ENCODE measurements around the gene AGPAT4.

The AGPAT4 gene

DNA sequence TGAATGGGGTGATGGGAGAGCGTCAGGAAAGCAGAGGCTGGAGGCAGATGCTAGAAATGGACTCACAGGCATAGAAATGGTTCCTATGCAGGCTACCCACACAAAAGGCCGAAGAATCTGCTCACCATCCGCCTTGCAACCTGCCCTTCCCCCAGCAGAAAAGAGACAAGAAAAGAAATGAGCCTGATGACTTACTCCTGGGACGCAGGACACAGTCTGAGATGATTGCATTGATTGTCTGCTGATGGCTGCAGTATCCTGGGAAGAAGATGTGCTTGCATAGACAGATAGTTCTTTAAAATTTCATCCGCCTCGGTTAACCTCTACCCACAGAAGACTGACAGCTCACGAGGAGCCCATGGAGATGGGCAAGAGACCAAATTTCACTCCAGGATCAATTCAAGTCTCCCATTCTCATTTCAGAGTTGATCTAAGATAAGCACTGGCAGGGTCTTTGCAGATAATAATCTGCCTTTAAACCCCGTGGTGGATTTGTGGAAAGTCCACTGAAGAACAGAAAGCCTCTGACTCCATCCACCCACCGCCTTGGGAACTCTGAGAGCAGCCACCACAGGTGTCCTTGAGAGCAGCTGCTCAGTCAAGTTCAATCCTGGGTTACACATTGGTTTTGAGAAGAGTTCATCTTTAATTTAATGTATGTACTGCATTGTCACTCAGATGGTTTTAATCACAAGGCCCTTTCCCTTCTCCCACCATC is 7.2 kb downstream of the AGPAT4 start:
- H3K4me3 ChIP-seq = no peak overlapping the region
- no peak for DNase-seq (ENCODE audit: low read depth, low spot score)
- TF ChIP-seq FOXP2 (optimal IDR thresholded peaks at IDR 0.05; ENCODE audit: control extremely low read depth, extremely low read length, insufficient read depth) (no peak), POLR2AphosphoS5 (IDR thresholded peaks at IDR 0.05; ENCODE audit: borderline replicate concordance, low read depth, low read length) (no peak), EZH2 (IDR thresholded peaks at IDR 0.05) (no peak)
- no peaks in the 10 kb centered on the region for H3K9me3 ChIP-seq (ENCODE audit: low read depth, low read length)
- 0 out of 2 replicates have a peak, but pooled peaks cover 3% of the 10 kb centered on the region for H3K36me3 ChIP-seq (ENCODE audit: insufficient read depth, low read length)
- no peak overlapping the region for H3K9ac ChIP-seq (ENCODE audit: insufficient read length)
- no peak overlapping the region for H3K27ac ChIP-seq

DNA sequence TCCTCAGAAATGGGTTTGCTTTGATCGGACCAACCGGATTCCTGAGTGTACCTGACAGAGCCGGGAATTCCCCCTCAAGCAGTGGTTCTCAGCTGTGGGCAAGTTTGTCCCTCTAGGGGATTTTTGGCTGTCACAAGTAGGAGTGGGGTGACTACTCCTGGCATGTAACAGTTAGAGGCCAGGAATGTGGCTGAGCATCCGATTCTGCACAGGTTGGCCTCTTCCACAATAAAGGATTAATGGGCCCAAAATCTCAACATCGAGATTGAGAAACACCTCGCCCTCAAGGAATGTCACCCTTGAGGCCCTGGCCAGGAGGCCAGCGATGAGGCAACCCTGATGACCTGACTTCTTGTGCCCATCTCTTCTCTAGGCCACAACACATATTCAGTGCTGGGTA is 7.9 kb downstream of the AGPAT4 start:
- DNase-seq (ENCODE audit: low read depth, low spot score) = no peak

GRCh38 chr6:161265554-161265953 is 8.3 kb downstream of the AGPAT4 start:
- Histone ChIP-seq H3K9me3 (ENCODE audit: low read depth, low read length) (no peaks in the 10 kb centered on the region), H3K9ac (ENCODE audit: insufficient read length) (no peak overlapping the region), H3K4me3 (no peak overlapping the region), H3K36me3 (ENCODE audit: insufficient read depth, low read length) (no peaks in the 10 kb centered on the region), H3K27ac (no peak overlapping the region)
- no peak for DNase-seq (ENCODE audit: low read depth, low spot score)
- no peak for TF ChIP-seq FOXP2 (optimal IDR thresholded peaks at IDR 0.05; ENCODE audit: control extremely low read depth, extremely low read length, insufficient read depth)
- TF ChIP-seq POLR2AphosphoS5 (IDR thresholded peaks at IDR 0.05; ENCODE audit: borderline replicate concordance, low read depth, low read length) = no peak
- TF ChIP-seq EZH2 (IDR thresholded peaks at IDR 0.05) = no peak

More for the DNA sequence above, 7.9 kb downstream of the AGPAT4 start:
- no peak overlapping the region for H3K27ac ChIP-seq
- TF ChIP-seq FOXP2 (optimal IDR thresholded peaks at IDR 0.05; ENCODE audit: control extremely low read depth, extremely low read length, insufficient read depth) = no peak
- no peak for TF ChIP-seq POLR2AphosphoS5 (IDR thresholded peaks at IDR 0.05; ENCODE audit: borderline replicate concordance, low read depth, low read length)
- TF ChIP-seq EZH2 (IDR thresholded peaks at IDR 0.05) = no peak
- H3K9me3 ChIP-seq (ENCODE audit: low read depth, low read length) = no peaks in the 10 kb centered on the region
- no peaks in the 10 kb centered on the region for H3K36me3 ChIP-seq (ENCODE audit: insufficient read depth, low read length)
- H3K4me3 ChIP-seq = no peak overlapping the region
- no peak overlapping the region for H3K9ac ChIP-seq (ENCODE audit: insufficient read length)

GRCh38 chr6:161264181-161264580 is 9.7 kb downstream of the AGPAT4 start:
- Histone ChIP-seq H3K4me3 (no peak overlapping the region), H3K27ac (no peak overlapping the region), H3K36me3 (ENCODE audit: insufficient read depth, low read length) (no peaks in the 10 kb centered on the region), H3K9me3 (ENCODE audit: low read depth, low read length) (no peaks in the 10 kb centered on the region), H3K9ac (ENCODE audit: insufficient read length) (no peak overlapping the region)
- no peak for DNase-seq (ENCODE audit: low read depth, low spot score)
- TF ChIP-seq EZH2 (IDR thresholded peaks at IDR 0.05) (no peak), POLR2AphosphoS5 (IDR thresholded peaks at IDR 0.05; ENCODE audit: borderline replicate concordance, low read depth, low read length) (no peak), FOXP2 (optimal IDR thresholded peaks at IDR 0.05; ENCODE audit: control extremely low read depth, extremely low read length, insufficient read depth) (no peak)

DNA sequence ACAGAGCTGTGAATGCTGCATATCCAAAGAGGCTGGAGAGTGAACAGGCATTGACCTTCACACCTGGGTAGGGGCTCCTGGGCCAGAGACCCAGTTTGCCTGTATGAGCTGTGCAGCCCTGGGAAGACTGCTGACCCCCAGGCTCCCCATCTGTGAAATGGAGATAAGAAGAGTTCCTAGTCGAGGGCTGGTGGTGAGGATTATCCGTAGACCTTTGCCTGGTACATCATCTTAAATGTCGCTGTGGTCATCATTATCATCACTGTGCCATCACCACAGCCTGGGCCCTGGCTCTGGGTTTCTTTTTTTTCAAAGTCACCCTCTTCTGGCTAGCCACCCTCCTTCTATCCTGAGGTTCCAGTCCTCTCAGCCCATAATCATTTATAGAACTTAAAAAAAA is 12.0 kb downstream of the AGPAT4 start:
- no peak for TF ChIP-seq POLR2AphosphoS5 (IDR thresholded peaks at IDR 0.05; ENCODE audit: borderline replicate concordance, low read depth, low read length)
- TF ChIP-seq FOXP2 (optimal IDR thresholded peaks at IDR 0.05; ENCODE audit: control extremely low read depth, extremely low read length, insufficient read depth) = no peak
- no peak for TF ChIP-seq EZH2 (IDR thresholded peaks at IDR 0.05)
- Histone ChIP-seq H3K9me3 (ENCODE audit: low read depth, low read length) (no peaks in the 10 kb centered on the region), H3K27ac (no peak overlapping the region), H3K36me3 (ENCODE audit: insufficient read depth, low read length) (no peaks in the 10 kb centered on the region), H3K4me3 (no peak overlapping the region), H3K9ac (ENCODE audit: insufficient read length) (no peak overlapping the region)
- no peak for DNase-seq (ENCODE audit: low read depth, low spot score)

GRCh38 chr6:161261325-161261724 is 12.5 kb downstream of the AGPAT4 start:
- TF ChIP-seq POLR2AphosphoS5 (IDR thresholded peaks at IDR 0.05; ENCODE audit: borderline replicate concordance, low read depth, low read length) (no peak), EZH2 (IDR thresholded peaks at IDR 0.05) (no peak), FOXP2 (optimal IDR thresholded peaks at IDR 0.05; ENCODE audit: control extremely low read depth, extremely low read length, insufficient read depth) (no peak)
- H3K9me3 ChIP-seq (ENCODE audit: low read depth, low read length) = no peaks in the 10 kb centered on the region
- H3K4me3 ChIP-seq = no peak overlapping the region
- DNase-seq (ENCODE audit: low read depth, low spot score) = no peak
- no peaks in the 10 kb centered on the region for H3K36me3 ChIP-seq (ENCODE audit: insufficient read depth, low read length)
- no peak overlapping the region for H3K9ac ChIP-seq (ENCODE audit: insufficient read length)
- no peak overlapping the region for H3K27ac ChIP-seq

GRCh38 chr6:161259302-161259701 is 14.6 kb downstream of the AGPAT4 start:
- Histone ChIP-seq H3K4me3 (no peak overlapping the region), H3K9me3 (ENCODE audit: low read depth, low read length) (no peaks in the 10 kb centered on the region), H3K27ac (no peak overlapping the region), H3K9ac (ENCODE audit: insufficient read length) (no peak overlapping the region), H3K36me3 (ENCODE audit: insufficient read depth, low read length) (no peaks in the 10 kb centered on the region)
- no peak for DNase-seq (ENCODE audit: low read depth, low spot score)
- TF ChIP-seq FOXP2 (optimal IDR thresholded peaks at IDR 0.05; ENCODE audit: control extremely low read depth, extremely low read length, insufficient read depth) (no peak), EZH2 (IDR thresholded peaks at IDR 0.05) (no peak), POLR2AphosphoS5 (IDR thresholded peaks at IDR 0.05; ENCODE audit: borderline replicate concordance, low read depth, low read length) (no peak)

- TF ChIP-seq POLR2AphosphoS5 (IDR thresholded peaks at IDR 0.05; ENCODE audit: borderline replicate concordance, low read depth, low read length) (no peak), EZH2 (IDR thresholded peaks at IDR 0.05) (no peak), FOXP2 (optimal IDR thresholded peaks at IDR 0.05; ENCODE audit: control extremely low read depth, extremely low read length, insufficient read depth) (no peak)
- Histone ChIP-seq H3K9ac (ENCODE audit: insufficient read length) (no peak overlapping the region), H3K4me3 (no peak overlapping the region), H3K36me3 (ENCODE audit: insufficient read depth, low read length) (no peaks in the 10 kb centered on the region), H3K27ac (no peak overlapping the region), H3K9me3 (ENCODE audit: low read depth, low read length) (no peaks in the 10 kb centered on the region)
- no peak for DNase-seq (ENCODE audit: low read depth, low spot score)
Measured at GRCh38 chr6:161257793-161258457, 15.9 kb downstream of the AGPAT4 start.

All from SK-N-MC (cell line).